GM19099 (cell line): ENCODE data around the gene ALB.

ENCODE experiments used
- POLR2A ChIP-seq: IDR thresholded peaks from 3 replicates; pipeline ENCODE4 v1.6.1; 2011; ENCODE audit warnings: low read depth; ENCODE audit not compliant: insufficient read length; ENCODE audit errors: extremely low read depth

ALB gene

DNA sequence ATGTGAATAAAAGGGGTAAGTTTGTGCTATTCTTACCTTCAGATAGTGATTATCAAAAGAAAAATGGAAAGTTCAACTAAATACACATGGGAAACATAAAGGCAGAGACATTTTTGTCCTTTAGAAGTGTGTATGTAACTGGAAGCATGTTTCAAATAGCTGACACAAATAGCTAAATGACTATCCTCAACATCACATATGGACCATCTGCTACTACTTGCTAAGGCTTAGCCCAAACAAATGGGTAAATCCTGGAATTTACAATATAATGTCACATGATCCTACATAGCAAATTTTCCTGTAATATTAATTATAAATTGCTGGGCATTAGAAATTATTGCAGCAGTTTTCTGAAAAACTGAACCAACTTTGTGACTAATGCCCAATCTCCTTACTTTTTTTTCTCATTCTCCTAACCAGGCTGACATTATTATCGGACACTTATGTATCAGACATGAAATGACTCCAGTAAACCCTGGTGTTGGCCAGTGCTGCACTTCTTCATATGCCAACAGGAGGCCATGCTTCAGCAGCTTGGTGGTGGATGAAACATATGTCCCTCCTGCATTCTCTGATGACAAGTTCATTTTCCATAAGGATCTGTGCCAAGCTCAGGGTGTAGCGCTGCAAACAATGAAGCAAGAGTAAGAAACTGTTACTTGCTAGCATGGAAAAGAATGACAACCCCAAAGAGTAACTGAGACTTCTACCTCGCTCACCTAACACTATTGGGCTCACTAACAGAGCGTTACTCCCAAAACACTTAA lies 48.1 kb downstream of the ALB start:
- TF ChIP-seq POLR2A: no peak

GRCh38 chr4:73452953-73453700 lies 49.0 kb downstream of the ALB start:
- TF ChIP-seq POLR2A: no peak

GRCh38 chr4:73453701-73454005 lies 49.6 kb downstream of the ALB start:
- TF ChIP-seq POLR2A: no peak

GRCh38 chr4:73454920-73455319 lies 50.8 kb downstream of the ALB start:
- TF ChIP-seq POLR2A: no peak

DNA sequence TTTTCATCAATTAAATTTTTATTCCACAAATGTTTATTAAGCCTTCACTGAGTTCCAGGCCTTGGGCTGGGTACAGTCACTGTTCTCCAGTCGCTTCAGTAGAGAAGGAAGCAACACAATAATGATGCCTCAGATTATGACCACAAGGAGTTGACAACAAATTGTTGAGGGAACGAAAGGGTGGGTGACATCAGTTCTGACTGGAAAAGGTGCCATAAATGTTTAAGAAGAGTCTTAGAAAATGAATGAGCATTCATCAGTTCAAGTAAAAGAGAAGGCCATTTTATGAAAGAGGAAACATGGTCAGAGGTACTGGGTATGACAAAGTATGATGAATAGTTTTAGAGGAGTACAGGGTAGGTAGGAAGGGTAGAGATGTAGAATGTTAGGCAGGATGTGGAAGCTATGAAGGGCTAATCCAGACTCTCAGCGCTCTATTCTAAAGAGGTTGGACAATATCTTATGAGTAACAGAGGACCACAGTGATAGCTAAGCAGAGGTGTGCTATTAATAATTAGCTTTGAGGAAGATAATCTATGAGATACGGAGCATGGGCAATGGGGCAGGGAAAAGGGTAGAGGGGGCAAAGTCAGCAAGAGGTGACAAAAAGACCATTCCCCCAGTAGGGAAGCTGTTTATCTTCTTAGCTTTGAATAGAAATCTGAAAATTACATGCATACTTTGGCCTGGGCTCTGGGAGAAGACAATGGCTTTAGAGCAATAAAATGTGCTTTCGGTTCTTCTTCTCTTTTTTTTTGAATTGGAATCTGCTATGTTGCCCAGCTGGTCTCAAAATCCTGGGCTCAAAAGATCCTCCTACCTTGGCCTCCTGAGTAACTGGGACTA lies 52.3 kb downstream of the ALB start:
- no peak for TF ChIP-seq POLR2A

GRCh38 chr4:73458184-73459047 lies 54.3 kb downstream of the ALB start:
- TF ChIP-seq POLR2A: no peak

DNA sequence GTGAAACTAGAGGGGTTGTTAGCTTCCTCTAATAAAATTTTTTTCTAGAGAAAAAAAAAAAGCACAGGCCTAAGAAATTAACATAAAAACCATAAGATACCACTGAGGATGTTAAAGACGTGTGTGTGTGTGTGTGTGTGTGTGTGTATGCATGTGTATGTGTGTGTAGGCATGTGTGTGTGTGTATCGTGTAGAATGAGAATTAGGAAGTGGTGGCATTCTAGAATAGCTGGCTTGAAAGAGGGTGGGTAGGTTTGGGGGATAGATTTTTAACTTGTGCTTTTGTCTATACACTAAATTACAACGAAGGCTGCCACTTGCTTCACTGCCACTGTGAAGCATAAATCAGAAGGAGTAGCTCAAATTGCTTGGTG lies 54.9 kb downstream of the ALB start:
- no peak for TF ChIP-seq POLR2A

DNA sequence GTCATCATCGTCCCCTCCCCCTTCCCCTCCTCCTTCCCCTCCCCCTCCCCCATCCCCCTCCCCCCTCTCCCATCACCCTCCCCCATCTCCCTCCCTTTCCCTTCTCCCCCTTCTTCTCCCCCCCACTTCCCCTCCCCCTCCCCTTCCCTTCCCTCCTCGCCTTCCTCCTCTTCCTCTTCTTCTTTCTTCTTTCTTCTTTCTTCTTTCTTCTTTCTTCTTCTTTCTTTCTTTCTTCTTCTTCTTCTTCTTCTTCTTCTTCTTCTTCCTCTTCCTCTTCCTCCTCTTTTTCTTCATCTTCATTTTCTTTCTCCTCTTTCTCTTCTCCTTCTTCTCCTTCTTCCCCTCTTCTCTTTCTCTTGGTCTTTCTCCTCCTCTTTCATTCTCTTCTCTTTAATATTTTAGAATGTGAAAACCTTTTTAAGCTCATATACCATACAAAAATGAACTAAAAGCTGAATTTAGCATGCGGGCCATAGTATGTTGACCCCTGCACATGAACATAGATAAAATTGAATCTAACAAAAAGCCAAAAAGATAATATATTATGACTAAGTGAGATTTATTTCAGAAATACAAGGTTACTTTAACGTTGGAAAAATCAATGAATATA lies 56.9 kb downstream of the ALB start:
- no peak for TF ChIP-seq POLR2A

- no peak for TF ChIP-seq POLR2A
These were observed 64.1 kb downstream of the ALB start for GRCh38 chr4:73468170-73468569.

DNA sequence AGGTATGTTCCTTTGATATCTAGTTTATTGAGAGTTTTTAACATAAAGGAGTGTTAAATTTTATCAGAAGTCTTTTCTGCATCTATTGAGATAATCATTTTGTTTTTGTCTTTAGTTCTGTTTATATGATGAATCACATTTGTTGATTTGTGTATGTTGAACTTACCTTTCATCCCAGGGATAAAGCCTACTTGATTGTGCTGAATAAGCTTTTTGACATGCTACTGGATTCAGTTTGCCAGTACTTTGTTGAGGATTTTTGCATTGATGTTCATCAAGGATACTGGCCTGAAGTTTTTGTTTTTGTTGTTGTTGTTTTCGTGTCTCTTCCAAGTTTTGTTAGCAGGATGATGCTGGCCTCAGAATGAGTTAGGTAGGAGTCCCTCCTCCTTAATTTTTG lies 66.6 kb downstream of the ALB start:
- no peak for TF ChIP-seq POLR2A
